PC-9 (cell line): ENCODE results near the gene MICALL2.

ENCODE experiments used
- EZH2 ChIP-seq: fragments of 200-600 bp; sonication (generic); IDR thresholded peaks from 2 replicates; pipeline ENCODE4 v1.8.0; 2017; ENCODE audit warnings: antibody characterized with exemption, low read depth
- TF ChIP-seq, protein P1 (sequence below): fragments of 200-600 bp; sonication (generic); conservative IDR thresholded peaks from 2 replicates; pipeline ENCODE4 v1.6.1; 2017; ENCODE audit warnings: mixed run types, antibody characterized with exemption, mild to moderate bottlenecking, moderate library complexity

DNA sequence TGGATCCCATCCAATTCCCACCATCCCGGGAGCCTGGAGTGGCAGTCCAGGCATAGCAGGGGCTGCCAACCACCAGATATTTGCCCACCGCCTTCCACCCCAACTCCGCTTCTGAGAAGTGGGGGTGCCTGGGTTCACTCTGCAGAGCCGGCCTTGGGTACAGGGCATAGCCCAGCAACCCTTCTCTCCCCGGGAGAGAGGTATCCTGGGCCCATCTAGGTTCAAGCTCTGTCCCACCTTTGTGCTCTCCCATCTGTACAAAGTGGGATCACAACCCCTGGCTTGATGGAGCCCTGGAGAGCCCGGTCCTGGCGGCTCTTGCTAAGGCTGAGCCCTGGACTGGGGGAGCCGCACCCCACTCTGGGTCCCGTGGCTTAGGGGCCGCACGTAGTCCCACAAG lies 12.2 kb downstream of the MICALL2 start:
- TF ChIP-seq, protein P1, sequence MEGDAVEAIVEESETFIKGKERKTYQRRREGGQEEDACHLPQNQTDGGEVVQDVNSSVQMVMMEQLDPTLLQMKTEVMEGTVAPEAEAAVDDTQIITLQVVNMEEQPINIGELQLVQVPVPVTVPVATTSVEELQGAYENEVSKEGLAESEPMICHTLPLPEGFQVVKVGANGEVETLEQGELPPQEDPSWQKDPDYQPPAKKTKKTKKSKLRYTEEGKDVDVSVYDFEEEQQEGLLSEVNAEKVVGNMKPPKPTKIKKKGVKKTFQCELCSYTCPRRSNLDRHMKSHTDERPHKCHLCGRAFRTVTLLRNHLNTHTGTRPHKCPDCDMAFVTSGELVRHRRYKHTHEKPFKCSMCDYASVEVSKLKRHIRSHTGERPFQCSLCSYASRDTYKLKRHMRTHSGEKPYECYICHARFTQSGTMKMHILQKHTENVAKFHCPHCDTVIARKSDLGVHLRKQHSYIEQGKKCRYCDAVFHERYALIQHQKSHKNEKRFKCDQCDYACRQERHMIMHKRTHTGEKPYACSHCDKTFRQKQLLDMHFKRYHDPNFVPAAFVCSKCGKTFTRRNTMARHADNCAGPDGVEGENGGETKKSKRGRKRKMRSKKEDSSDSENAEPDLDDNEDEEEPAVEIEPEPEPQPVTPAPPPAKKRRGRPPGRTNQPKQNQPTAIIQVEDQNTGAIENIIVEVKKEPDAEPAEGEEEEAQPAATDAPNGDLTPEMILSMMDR = no peak
- no peak for TF ChIP-seq EZH2
